GM23248 (cell line): ENCODE data around the gene SPEN. TPM values are rescaled to one million over a fixed set of nuclear protein-coding genes. Genes with fewer than 3 reads are reported as not detected.

ENCODE experiments used
- DNase-seq: peaks from one replicate; pipeline ENCODE4 v3.0.0-alpha.2; 2015
- H2AFZ ChIP-seq: fragments of 200-600 bp; sonication (generic); 2 replicates; pipeline ENCODE4 v1.6.1; 2016; ENCODE audit warnings: antibody characterized with exemption
- H3F3A ChIP-seq: fragments of 200-600 bp; sonication (generic); 2 replicates; pipeline ENCODE4 v1.6.1; 2016; ENCODE audit warnings: mild to moderate bottlenecking, antibody characterized with exemption, mixed run types; ENCODE audit not compliant: insufficient read depth
- H3K27ac ChIP-seq: fragments of 200-600 bp; sonication (generic); 2 replicates; pipeline ENCODE4 v1.5.1; 2016; ENCODE audit warnings: mild to moderate bottlenecking
- H3K27me3 ChIP-seq: fragments of 200-600 bp; sonication (generic); replicated peaks from 2 replicates; pipeline ENCODE4 v1.6.1; 2016; ENCODE audit warnings: mild to moderate bottlenecking; ENCODE audit not compliant: insufficient read depth
- H3K36me3 ChIP-seq: fragments of 200-600 bp; sonication (generic); 2 replicates; pipeline ENCODE4 v1.6.1; 2016; ENCODE audit warnings: low read depth, mild to moderate bottlenecking
- H3K4me1 ChIP-seq: fragments of 200-600 bp; sonication (generic); 2 replicates; pipeline ENCODE4 v1.6.1; 2016; ENCODE audit warnings: mild to moderate bottlenecking; ENCODE audit not compliant: insufficient read depth
- H3K4me2 ChIP-seq: fragments of 200-600 bp; sonication (generic); one replicate; pipeline ENCODE4 v1.6.1; 2016; ENCODE audit warnings: mild to moderate bottlenecking; ENCODE audit not compliant: unreplicated experiment
- H3K4me3 ChIP-seq: fragments of 200-600 bp; sonication (generic); 2 replicates; pipeline ENCODE4 v1.5.1; 2016; ENCODE audit warnings: mild to moderate bottlenecking
- H3K79me2 ChIP-seq: fragments of 200-600 bp; sonication (generic); 2 replicates; pipeline ENCODE4 v1.6.1; 2016; ENCODE audit warnings: mild to moderate bottlenecking; ENCODE audit not compliant: insufficient read depth
- H3K9ac ChIP-seq: fragments of 200-600 bp; sonication (generic); 2 replicates; pipeline ENCODE4 v1.6.1; 2016; ENCODE audit warnings: mild to moderate bottlenecking
- H3K9me2 ChIP-seq: fragments of 200-600 bp; sonication (generic); 2 replicates; pipeline ENCODE4 v1.6.1; 2016; ENCODE audit warnings: mixed run types, mild to moderate bottlenecking, moderate library complexity; ENCODE audit not compliant: insufficient read depth
- H3K9me3 ChIP-seq: fragments of 200-600 bp; sonication (generic); one replicate; pipeline ENCODE4 v1.6.1; 2017; ENCODE audit warnings: low read depth
- H4K20me1 ChIP-seq: fragments of 200-600 bp; sonication (generic); 2 replicates; pipeline ENCODE4 v1.6.0; 2016; ENCODE audit not compliant: insufficient read depth
- EZH2 ChIP-seq: fragments of 200-600 bp; sonication (generic); IDR thresholded peaks from 2 replicates; pipeline ENCODE4 v1.6.1; 2018; ENCODE audit warnings: antibody characterized with exemption, mild to moderate bottlenecking; ENCODE audit not compliant: insufficient read depth, poor library complexity, severe bottlenecking
- EZH2phosphoT487 ChIP-seq: fragments of 200-600 bp; sonication (generic); IDR thresholded peaks from 2 replicates; pipeline ENCODE4 v1.6.1; 2018; ENCODE audit warnings: antibody characterized with exemption, moderate library complexity, mild to moderate bottlenecking, low read depth; ENCODE audit not compliant: insufficient read depth
- WGBS, 2 experiments: methylation state at CpG; one replicate each; pipeline ENCODE4 v1.1.6; 2015 to 2017; ENCODE audit warnings: low lambda C conversion rate in 2 of 2, low coverage in 1 of 2; ENCODE audit errors: missing lambda C conversion rate in 2 of 2; 5-methylcytosine and 5-hydroxymethylcytosine counted together
- in situ Hi-C: fragments of 300-500 bp; cut with MboI; formaldehyde crosslinking; loops from 2 replicates; pipeline ENCODE4 v1.15.0; 2020
- polyA plus RNA-seq: library from polyadenylated mRNA; unstranded; fragments of >200 nt; fragmentation: Nextera tagmentation; extraction: Ambion mirVana; gene quantifications from 2 replicates; pipeline ENCODE4 v1.2.1, GENCODE V29; 2016
- total RNA-seq: library from RNA; depleted of rRNA; stranded (reverse); fragments of >200 nt; shearing (Covaris generic); gene quantifications from 2 replicates; pipeline ENCODE4 v1.2.3, GENCODE V29; 2014

The SPEN gene
- total and polyA plus RNA-seq, 2 experiments from 2014 or later: 16.5 to 17.2 TPM

DNA sequence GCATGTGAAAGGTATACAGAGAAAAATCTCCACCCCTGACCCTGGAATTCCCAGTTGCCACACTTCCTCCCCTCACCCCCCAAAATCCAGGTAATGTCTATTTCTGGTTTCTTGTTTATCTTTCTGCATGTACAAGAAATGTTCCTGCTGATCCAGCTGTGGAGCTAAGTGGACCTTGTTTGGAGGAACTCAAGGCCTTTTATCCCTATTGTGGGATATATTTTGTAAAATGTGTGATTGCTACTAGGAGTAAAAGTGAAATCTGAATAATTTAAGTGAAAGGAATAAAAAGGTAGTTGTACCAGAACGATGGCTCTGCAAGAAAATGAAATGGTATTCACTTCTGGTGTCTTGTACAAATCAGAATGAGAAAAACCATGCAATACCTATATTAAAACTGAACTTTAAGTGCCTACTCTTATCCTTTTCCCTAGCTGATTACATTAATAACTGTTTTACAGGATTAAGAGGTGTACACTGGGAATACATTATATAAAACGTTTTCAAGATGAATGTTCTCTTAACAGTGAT lies 3.0 kb downstream of the SPEN start:
- H3K4me2 ChIP-seq: peak overlapping the region; percentile 97
- no peaks in the 10 kb centered on the region for H3K27me3 ChIP-seq
- H3K4me3 ChIP-seq: peak overlapping the region; percentile 89
- H3K9me3 ChIP-seq: no peaks in the 10 kb centered on the region
- H3K27ac ChIP-seq: peak overlapping the region; percentile 96
- H3K9me2 ChIP-seq: no peaks in the 10 kb centered on the region
- H2AFZ ChIP-seq: no peak overlapping the region
- H4K20me1 ChIP-seq: no peaks in the 10 kb centered on the region
- peak overlapping the region; percentile 96 for H3K9ac ChIP-seq
- WGBS, 2 experiments: 24 to 27% methylated on average over 2 of the region's 2 CpGs
- peaks cover 96% of the 10 kb centered on the region for H3K79me2 ChIP-seq
- H3K36me3 ChIP-seq: no peaks in the 10 kb centered on the region
- in situ Hi-C loops: no loop called here
- H3K4me1 ChIP-seq: peaks cover 28% of the 10 kb centered on the region
- H3F3A ChIP-seq: peaks cover 30% of the 10 kb centered on the region
- DNase-seq: peak; percentile 22
- no peak for TF ChIP-seq EZH2
- TF ChIP-seq EZH2phosphoT487: no peak

DNA sequence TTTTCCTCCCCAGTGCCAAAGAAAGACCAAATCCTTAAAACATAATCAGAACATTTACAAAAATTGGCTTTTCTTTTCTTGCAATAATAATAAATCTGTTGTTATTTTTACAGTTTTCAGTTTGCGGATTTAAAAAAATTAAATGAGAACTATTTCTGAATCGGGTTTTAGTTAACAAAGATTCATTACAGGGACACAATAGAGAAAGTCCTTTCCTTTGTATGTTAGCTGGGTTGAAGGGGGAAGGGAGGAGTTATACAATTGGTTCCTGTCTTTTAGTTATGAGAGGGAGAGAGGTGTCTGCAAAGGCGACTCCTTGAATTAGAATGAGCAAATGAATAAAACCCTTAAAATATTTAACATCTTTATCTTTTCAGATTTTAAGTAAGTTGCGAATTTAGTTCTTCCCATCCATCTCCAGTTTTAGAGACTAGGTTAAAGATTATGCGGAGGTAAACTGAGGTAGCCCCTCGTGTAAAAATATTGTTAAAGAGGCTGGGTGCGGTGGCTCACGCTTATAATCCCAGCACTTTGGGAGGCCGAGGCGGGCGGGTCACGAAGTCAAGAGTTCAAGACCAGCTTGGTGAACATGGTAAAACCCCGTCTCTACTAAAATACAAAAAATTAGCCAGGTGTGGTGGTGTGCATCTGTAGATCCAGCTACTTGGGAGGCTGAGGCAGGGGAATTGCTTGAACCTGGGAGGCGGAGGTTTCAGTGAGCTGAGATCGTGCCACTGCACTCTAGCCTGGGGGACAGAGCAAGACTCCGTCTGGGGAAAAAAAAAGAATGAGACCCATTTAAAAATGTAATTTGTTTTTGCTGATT lies 3.9 kb downstream of the SPEN start:
- TF ChIP-seq EZH2phosphoT487: no peak
- TF ChIP-seq EZH2: no peak
- 73% methylated on average over 16 of the region's 16 CpGs for WGBS, 2 experiments
- Histone ChIP-seq H3K4me3 (peak overlapping the region; percentile 89; the same call in 1 of the 2 replicates), H3K79me2 (peaks cover 96% of the 10 kb centered on the region), H3K9me3 (no peaks in the 10 kb centered on the region), H3K9me2 (no peaks in the 10 kb centered on the region), H4K20me1 (no peaks in the 10 kb centered on the region), H3F3A (peaks cover 30% of the 10 kb centered on the region), H3K9ac (peak overlapping the region; percentile 96), H3K27me3 (no peaks in the 10 kb centered on the region), H3K36me3 (no peaks in the 10 kb centered on the region), H3K4me2 (peak overlapping the region; percentile 97), H2AFZ (no peak overlapping the region), H3K4me1 (peaks cover 26% of the 10 kb centered on the region), H3K27ac (peak overlapping the region; percentile 96)
- in situ Hi-C loops: no loop called here
- peak; percentile 26 for DNase-seq

GRCh38 chr1:15852036-15852827 lies 4.7 kb downstream of the SPEN start:
- Histone ChIP-seq H3K9me3 (no peaks in the 10 kb centered on the region), H3K27ac (peak overlapping the region; percentile 11; the same call in 1 of the 2 replicates), H2AFZ (no peak overlapping the region), H3K9me2 (no peaks in the 10 kb centered on the region), H3K9ac (no peak overlapping the region), H3K4me2 (no peak overlapping the region), H3K36me3 (no peaks in the 10 kb centered on the region), H3F3A (peaks cover 30% of the 10 kb centered on the region), H3K27me3 (no peaks in the 10 kb centered on the region), H4K20me1 (no peaks in the 10 kb centered on the region), H3K4me3 (no peak overlapping the region), H3K4me1 (peaks cover 20% of the 10 kb centered on the region), H3K79me2 (peaks cover 96% of the 10 kb centered on the region)
- WGBS, 2 experiments: 84 to 89% methylated on average over 6 of the region's 6 CpGs
- no peak for TF ChIP-seq EZH2
- no peak for TF ChIP-seq EZH2phosphoT487
- in situ Hi-C loops: no loop called here
- DNase-seq: peak; percentile 50

- no peaks in the 10 kb centered on the region for H3K9me3 ChIP-seq
- H3K4me2 ChIP-seq: no peak overlapping the region
- no peaks in the 10 kb centered on the region for H3K36me3 ChIP-seq
- H3K4me1 ChIP-seq: peaks cover 20% of the 10 kb centered on the region
- WGBS, 2 experiments: 93 to 96% methylated on average over 3 of the region's 3 CpGs
- no peaks in the 10 kb centered on the region for H4K20me1 ChIP-seq
- H3K4me3 ChIP-seq: no peak overlapping the region
- in situ Hi-C loops: no loop called here
- DNase-seq: no peak
- H2AFZ ChIP-seq: no peak overlapping the region
- H3K79me2 ChIP-seq: peaks cover 100% of the 10 kb centered on the region
- TF ChIP-seq EZH2 (no peak), EZH2phosphoT487 (no peak)
- H3F3A ChIP-seq: peaks cover 30% of the 10 kb centered on the region
- no peak overlapping the region for H3K9ac ChIP-seq
- no peaks in the 10 kb centered on the region for H3K9me2 ChIP-seq
- no peaks in the 10 kb centered on the region for H3K27me3 ChIP-seq
- H3K27ac ChIP-seq: no peak overlapping the region
Measured at GRCh38 chr1:15852828-15853302, 5.4 kb downstream of the SPEN start.
